BLaER1 (cell line): Measurements from ENCODE around the gene GALK1.

Experiments used
- H3K27ac ChIP-seq: shearing (Covaris generic); formaldehyde crosslinking; 2 replicates; pipeline ENCODE4 v1.8.1; 2022
- H3K27me3 ChIP-seq: shearing (Covaris generic); formaldehyde crosslinking; 2 replicates; pipeline ENCODE4 v1.8.1; 2022
- H3K36me3 ChIP-seq: shearing (Covaris generic); formaldehyde crosslinking; 2 replicates; pipeline ENCODE4 v1.8.1; 2022
- H3K4me1 ChIP-seq: shearing (Covaris generic); formaldehyde crosslinking; 2 replicates; pipeline ENCODE4 v1.8.1; 2022
- H3K4me2 ChIP-seq: shearing (Covaris generic); formaldehyde crosslinking; 2 replicates; pipeline ENCODE4 v1.8.1; 2022
- H3K4me3 ChIP-seq: shearing (Covaris generic); formaldehyde crosslinking; 2 replicates; pipeline ENCODE4 v1.8.1; 2022
- H3K9ac ChIP-seq: shearing (Covaris generic); formaldehyde crosslinking; 2 replicates; pipeline ENCODE4 v1.8.1; 2022
- H3K9me3 ChIP-seq: shearing (Covaris generic); formaldehyde crosslinking; 2 replicates; pipeline ENCODE4 v1.8.1; 2022
- H4K20me1 ChIP-seq: shearing (Covaris generic); formaldehyde crosslinking; 2 replicates; pipeline ENCODE4 v1.8.1; 2022
- Cebpa-rat ChIP-seq: shearing (Covaris generic); IDR thresholded peaks from 2 replicates; pipeline ENCODE4 v1.8.1; 2022

Gene GALK1

DNA sequence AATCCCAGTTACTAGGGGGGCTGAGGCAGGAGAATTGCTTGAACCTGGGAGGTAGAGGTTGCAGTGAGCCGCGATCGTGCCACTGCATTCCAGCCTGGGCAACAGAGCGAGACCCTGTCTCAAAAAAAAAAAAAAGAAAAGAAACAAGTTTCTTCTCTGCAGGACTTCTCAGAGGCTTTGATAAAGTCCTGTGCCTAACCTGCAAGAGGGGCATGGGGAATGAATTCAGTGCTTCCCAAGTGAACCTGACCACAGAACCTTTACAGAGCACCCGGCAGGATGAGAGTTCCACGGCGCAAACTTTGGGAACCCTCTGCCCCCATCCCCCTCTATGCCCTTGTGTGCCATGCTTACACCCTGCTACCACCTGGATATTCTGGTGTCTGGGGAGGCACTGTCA is 25.8 kb downstream of the GALK1 start:
- H4K20me1 ChIP-seq, result no peaks in the 10 kb centered on the region
- no peaks in the 10 kb centered on the region for H3K27me3 ChIP-seq
- H3K9me3 ChIP-seq, result no peaks in the 10 kb centered on the region
- H3K9ac ChIP-seq, result no peak overlapping the region
- no peaks in the 10 kb centered on the region for H3K36me3 ChIP-seq
- peaks cover 24% of the 10 kb centered on the region for H3K4me1 ChIP-seq
- H3K27ac ChIP-seq, result no peak overlapping the region
- TF ChIP-seq Cebpa-rat, result no peak
- no peak overlapping the region for H3K4me3 ChIP-seq
- H3K4me2 ChIP-seq, result no peak overlapping the region

DNA sequence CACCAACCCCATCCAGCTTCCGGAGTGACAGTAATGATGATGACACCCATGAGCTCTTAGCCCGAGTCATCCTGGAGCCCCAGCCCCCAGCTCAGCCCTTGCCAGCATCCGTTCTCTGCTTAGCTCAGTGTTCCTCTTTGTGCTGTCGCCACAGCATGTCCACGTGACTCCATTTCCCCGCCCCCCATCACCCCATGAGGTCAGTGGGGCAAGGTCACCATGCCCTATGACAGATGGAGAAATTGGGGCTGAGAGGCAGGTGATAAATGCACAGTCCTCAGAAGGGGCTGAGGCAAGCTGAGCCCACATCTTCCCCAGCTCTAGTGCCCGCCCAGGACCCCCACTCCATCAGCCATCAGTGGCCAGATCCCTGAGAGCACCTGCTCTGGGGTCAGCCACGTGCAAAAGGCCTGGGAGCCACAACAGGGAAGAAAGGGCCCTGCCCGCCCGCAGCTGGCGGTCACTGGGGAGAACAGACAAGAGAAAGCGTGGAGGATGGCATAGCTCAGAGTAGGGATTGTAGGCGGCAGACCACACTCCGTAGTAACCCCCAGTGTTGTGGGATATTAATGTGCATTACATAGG is 26.7 kb downstream of the GALK1 start:
- Histone ChIP-seq H3K9ac (peak overlapping the region; percentile 35; the same call in 1 of the 2 replicates), H3K9me3 (no peaks in the 10 kb centered on the region), H4K20me1 (no peaks in the 10 kb centered on the region), H3K4me2 (peak overlapping the region; percentile 62), H3K27ac (peak overlapping the region; percentile 44), H3K4me3 (no peak overlapping the region), H3K27me3 (no peaks in the 10 kb centered on the region), H3K4me1 (peaks cover 25% of the 10 kb centered on the region), H3K36me3 (no peaks in the 10 kb centered on the region)
- TF ChIP-seq Cebpa-rat, result no peak

DNA sequence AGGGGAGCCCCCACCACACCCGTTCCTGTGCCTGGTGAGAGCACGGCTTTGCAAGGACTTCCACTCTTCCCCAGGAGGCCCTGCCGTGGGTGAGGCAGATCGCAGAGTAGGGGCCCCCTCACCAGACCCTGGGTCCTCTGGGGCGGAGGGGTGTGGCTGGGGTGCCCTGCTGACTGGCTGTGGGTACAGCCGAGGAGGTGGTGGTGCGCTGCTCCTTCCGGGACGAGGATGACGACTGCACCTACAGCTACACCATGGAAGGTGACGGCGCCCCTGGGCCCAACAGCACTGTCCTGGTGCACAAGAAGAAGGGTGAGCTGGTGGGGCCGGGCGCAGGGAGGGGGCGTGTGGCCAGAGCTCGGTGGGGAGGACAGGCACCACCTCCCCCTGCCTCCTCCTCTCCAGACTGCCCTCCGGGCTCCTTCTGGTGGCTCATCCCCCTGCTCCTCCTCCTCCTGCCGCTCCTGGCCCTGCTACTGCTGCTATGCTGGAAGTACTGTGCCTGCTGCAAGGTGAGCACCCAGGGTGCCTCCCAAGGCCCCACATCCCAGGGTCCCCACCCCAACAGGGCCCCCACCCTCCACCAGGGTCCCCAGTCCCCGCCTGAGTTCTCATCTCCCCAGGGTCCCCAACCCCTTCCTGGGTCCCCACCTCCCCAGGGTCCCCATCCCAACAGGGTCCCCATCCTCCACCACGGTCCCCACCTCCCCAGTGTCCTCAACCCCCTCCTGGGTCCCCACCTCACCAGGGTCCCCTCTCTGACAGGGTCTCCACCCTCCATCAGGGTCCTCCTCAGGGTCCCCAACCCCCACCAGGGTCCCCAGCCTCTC is 27.6 kb downstream of the GALK1 start:
- no peaks in the 10 kb centered on the region for H3K27me3 ChIP-seq
- H3K9me3 ChIP-seq, result no peaks in the 10 kb centered on the region
- H3K36me3 ChIP-seq, result no peaks in the 10 kb centered on the region
- peaks cover 25% of the 10 kb centered on the region for H3K4me1 ChIP-seq
- no peaks in the 10 kb centered on the region for H4K20me1 ChIP-seq
- no peak overlapping the region for H3K4me3 ChIP-seq
- H3K4me2 ChIP-seq, result peak overlapping the region; percentile 62
- TF ChIP-seq Cebpa-rat, result no peak
- H3K27ac ChIP-seq, result 0 out of 2 replicates have a peak overlapping the region, but pooled peaks have one; percentile 26
- no peak overlapping the region for H3K9ac ChIP-seq

DNA sequence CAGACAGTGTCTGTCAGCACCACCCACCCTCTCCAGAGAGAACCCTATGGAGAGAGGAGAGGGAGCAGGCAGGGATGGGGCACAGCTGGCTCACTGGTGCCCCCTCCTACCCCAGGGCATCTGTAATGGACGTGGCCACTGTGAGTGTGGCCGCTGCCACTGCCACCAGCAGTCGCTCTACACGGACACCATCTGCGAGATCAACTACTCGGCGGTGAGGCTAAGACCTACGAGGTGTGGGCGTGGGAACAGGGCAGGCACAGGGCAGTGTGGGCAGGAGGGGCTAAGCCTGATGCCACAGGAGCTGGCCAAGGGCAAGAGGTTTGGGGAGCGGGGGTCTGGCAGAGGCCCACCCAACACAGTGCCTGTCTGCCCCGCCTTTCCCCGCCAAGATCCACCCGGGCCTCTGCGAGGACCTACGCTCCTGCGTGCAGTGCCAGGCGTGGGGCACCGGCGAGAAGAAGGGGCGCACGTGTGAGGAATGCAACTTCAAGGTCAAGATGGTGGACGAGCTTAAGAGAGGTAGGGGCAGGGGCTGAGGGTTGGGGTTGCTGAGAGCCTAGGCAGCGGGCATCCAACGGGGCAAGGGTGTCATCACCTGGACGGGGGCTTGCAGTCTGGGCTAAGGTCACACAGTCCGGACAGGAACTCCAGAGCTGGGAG is 28.7 kb downstream of the GALK1 start:
- no peaks in the 10 kb centered on the region for H3K36me3 ChIP-seq
- no peaks in the 10 kb centered on the region for H3K27me3 ChIP-seq
- H3K27ac ChIP-seq, result no peak overlapping the region
- H3K9me3 ChIP-seq, result no peaks in the 10 kb centered on the region
- H3K4me1 ChIP-seq, result peaks cover 25% of the 10 kb centered on the region
- H3K4me2 ChIP-seq, result no peak overlapping the region
- no peaks in the 10 kb centered on the region for H4K20me1 ChIP-seq
- no peak for TF ChIP-seq Cebpa-rat
- H3K9ac ChIP-seq, result no peak overlapping the region
- H3K4me3 ChIP-seq, result no peak overlapping the region

DNA sequence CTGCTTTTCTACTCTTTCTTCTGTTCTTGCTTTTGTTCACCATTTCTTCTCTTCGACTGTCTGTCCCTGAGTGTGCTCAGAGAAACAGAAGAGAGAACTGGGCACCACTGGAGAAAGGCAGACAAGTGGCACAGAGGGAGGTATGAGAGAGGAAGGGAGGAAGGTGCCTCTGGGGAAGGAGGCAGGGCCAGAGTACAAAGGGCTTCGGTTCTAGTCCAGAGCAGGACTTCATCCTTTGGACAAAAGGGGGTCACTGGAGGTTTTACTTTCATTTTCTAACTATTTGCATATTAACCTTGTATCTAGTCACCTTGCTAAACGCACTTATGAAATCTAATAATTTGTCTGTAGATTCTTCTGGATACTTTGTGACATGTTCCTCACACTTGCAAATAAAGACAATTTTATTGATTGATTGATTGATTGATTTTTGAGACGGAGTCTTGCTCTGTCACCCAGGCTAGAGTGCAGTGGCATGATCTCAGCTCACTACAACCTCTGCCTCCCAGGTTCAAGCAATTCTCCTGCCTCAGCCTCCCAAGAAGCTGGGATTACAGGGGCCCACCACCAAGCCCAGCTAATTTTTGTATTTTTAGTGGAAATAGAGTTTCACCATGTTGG is 30.2 kb downstream of the GALK1 start:
- H3K9me3 ChIP-seq, result no peaks in the 10 kb centered on the region
- no peaks in the 10 kb centered on the region for H4K20me1 ChIP-seq
- no peak for TF ChIP-seq Cebpa-rat
- no peaks in the 10 kb centered on the region for H3K36me3 ChIP-seq
- H3K4me1 ChIP-seq, result peaks cover 30% of the 10 kb centered on the region
- no peaks in the 10 kb centered on the region for H3K27me3 ChIP-seq
- no peak overlapping the region for H3K4me3 ChIP-seq
- H3K9ac ChIP-seq, result no peak overlapping the region; the same call in 1 of the 2 replicates
- peak overlapping the region; percentile 23 for H3K4me2 ChIP-seq
- H3K27ac ChIP-seq, result no peak overlapping the region

DNA sequence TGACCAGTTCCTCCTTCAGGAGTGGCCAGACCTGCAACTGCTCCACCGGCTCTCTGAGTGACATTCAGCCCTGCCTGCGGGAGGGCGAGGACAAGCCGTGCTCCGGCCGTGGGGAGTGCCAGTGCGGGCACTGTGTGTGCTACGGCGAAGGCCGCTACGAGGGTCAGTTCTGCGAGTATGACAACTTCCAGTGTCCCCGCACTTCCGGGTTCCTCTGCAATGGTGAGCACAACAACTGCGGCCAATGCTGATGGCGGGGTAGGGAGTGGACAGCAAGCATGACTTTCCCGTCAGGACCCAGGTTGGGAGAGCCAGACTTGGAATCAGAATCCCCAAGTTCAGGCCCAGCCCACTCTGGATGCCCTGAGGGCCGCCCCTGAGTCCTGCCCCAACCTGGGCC is 31.5 kb downstream of the GALK1 start:
- no peak for TF ChIP-seq Cebpa-rat
- Histone ChIP-seq H3K27ac (no peak overlapping the region), H4K20me1 (no peaks in the 10 kb centered on the region), H3K4me3 (no peak overlapping the region), H3K36me3 (no peaks in the 10 kb centered on the region), H3K4me1 (peaks cover 26% of the 10 kb centered on the region), H3K9me3 (no peaks in the 10 kb centered on the region), H3K9ac (no peak overlapping the region), H3K4me2 (no peak overlapping the region), H3K27me3 (no peaks in the 10 kb centered on the region)

DNA sequence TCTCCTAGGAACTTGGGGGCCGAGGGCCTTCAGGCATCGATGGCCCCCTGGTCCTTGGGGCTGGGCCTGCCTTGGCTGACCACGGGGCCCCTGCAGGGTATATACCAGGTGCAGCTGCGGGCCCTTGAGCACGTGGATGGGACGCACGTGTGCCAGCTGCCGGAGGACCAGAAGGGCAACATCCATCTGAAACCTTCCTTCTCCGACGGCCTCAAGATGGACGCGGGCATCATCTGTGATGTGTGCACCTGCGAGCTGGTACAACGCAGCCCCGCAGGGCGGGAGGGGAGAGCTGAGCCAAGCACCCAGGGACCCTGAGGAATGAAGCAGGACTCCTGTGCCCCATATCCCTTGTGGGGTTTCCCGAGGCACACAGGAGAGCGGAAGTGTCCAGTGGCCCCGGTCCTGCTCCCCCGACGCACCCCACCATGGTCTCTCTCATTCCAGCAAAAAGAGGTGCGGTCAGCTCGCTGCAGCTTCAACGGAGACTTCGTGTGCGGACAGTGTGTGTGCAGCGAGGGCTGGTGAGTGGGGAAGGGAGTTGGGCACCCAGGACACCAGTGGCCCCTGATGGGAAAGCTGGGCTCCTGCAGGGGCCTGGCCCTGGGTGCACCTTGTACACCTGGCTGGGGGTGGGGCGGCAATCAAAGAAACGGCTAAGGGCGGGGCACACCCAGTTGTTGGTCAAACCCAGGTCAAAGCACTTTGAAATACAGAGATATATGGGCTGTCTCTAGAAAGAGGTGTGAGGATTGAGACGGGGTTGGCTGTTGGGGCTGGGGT is 33.1 kb downstream of the GALK1 start:
- no peak overlapping the region for H3K9ac ChIP-seq
- no peak for TF ChIP-seq Cebpa-rat
- H3K27me3 ChIP-seq, result no peaks in the 10 kb centered on the region
- H3K9me3 ChIP-seq, result no peaks in the 10 kb centered on the region
- H3K4me2 ChIP-seq, result no peak overlapping the region
- H3K4me3 ChIP-seq, result no peak overlapping the region
- peaks cover 17% of the 10 kb centered on the region for H3K4me1 ChIP-seq
- no peaks in the 10 kb centered on the region for H3K36me3 ChIP-seq
- H3K27ac ChIP-seq, result no peak overlapping the region
- no peaks in the 10 kb centered on the region for H4K20me1 ChIP-seq

DNA sequence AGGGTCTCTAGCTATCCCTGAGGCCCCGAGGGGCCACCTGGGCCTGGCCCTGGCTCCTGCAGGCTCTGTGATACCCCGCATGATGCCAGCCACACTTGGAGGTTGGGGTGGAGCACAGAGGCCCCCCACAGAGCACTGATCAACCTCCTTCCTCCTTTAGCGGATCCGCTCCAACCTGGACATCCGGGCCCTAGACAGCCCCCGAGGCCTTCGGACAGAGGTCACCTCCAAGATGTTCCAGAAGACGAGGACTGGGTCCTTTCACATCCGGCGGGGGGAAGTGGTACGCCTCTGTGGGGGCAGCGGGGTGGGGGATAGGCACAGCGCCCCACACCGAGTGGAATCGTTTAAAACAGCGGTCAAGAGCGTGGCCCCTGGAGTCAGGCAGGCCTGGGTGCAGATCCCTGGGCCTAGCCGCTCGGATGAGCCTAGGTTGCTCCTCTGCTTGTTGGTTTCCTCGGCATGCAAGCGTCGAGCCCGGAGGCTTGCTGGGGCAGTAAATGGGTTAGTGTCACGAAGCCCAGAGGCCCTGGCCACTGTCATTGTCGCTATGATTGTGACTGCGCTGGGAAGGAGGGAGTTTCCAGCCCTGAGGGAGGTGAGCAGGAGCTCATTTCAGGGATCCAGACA is 33.8 kb downstream of the GALK1 start:
- Histone ChIP-seq H4K20me1 (no peaks in the 10 kb centered on the region), H3K36me3 (no peaks in the 10 kb centered on the region), H3K4me3 (no peak overlapping the region), H3K27me3 (no peaks in the 10 kb centered on the region), H3K9me3 (no peaks in the 10 kb centered on the region), H3K4me1 (peaks cover 17% of the 10 kb centered on the region), H3K4me2 (no peak overlapping the region), H3K9ac (no peak overlapping the region), H3K27ac (no peak overlapping the region)
- no peak for TF ChIP-seq Cebpa-rat

GRCh38 chr17:75730065-75730464 is 34.9 kb downstream of the GALK1 start:
- Histone ChIP-seq H3K4me3 (no peak overlapping the region), H3K9ac (no peak overlapping the region), H4K20me1 (no peaks in the 10 kb centered on the region), H3K27ac (no peak overlapping the region), H3K36me3 (no peaks in the 10 kb centered on the region), H3K27me3 (no peaks in the 10 kb centered on the region), H3K4me2 (peak overlapping the region; percentile 24), H3K9me3 (no peaks in the 10 kb centered on the region), H3K4me1 (peaks cover 17% of the 10 kb centered on the region)
- no peak for TF ChIP-seq Cebpa-rat
